Stimulated activated CD8-positive, alpha-beta memory T cell treated with anti-CD3 and anti-CD28 coated beads, Interleukin-15, amount 100 ng/mL, for 24 hours (primary cell): ENCODE data around the gene ADCK1.
"Not testable (repeated sequence)": the region's sequence is repeated elsewhere in the genome, so short reads cannot be mapped to it uniquely, and the experiment has no call there.

Experiments
- DNase-seq: peaks from one replicate; pipeline ENCODE4 v3.0.0-alpha.2; 2020; ENCODE audit warnings: low read depth

ADCK1 gene

GRCh38 chr14:77903221-77903620 lies 103.3 kb downstream of the ADCK1 start:
- no peak for DNase-seq

GRCh38 chr14:77903937-77904617 lies 104.2 kb downstream of the ADCK1 start:
- no peak for DNase-seq

- no peak for DNase-seq
Measured at GRCh38 chr14:77906446-77906845, 106.5 kb downstream of the ADCK1 start.

GRCh38 chr14:77908847-77909246 lies 108.9 kb downstream of the ADCK1 start:
- DNase-seq, result no peak

- DNase-seq, result no peak
Measured at GRCh38 chr14:77909911-77910310, 110.0 kb downstream of the ADCK1 start.

GRCh38 chr14:77910506-77910905 lies 110.6 kb downstream of the ADCK1 start:
- DNase-seq, result no peak

- DNase-seq, result no peak
Measured at GRCh38 chr14:77911356-77911755, 111.4 kb downstream of the ADCK1 start.

GRCh38 chr14:77912754-77913556 lies 113.0 kb downstream of the ADCK1 start:
- DNase-seq, result no peak

GRCh38 chr14:77914073-77914721 lies 114.3 kb downstream of the ADCK1 start:
- DNase-seq, result no peak

- DNase-seq, result not testable (repeated sequence)
Measured at GRCh38 chr14:77915390-77915789, 115.5 kb downstream of the ADCK1 start.

- no peak for DNase-seq
Measured at GRCh38 chr14:77917491-77918201, 117.7 kb downstream of the ADCK1 start.

- no peak for DNase-seq
Measured at GRCh38 chr14:77918448-77918847, 118.5 kb downstream of the ADCK1 start.

- no peak for DNase-seq
Measured at GRCh38 chr14:77920312-77920711, 120.4 kb downstream of the ADCK1 start.

GRCh38 chr14:77921818-77922217 lies 121.9 kb downstream of the ADCK1 start:
- DNase-seq, result no peak

- no peak for DNase-seq
Measured at GRCh38 chr14:77923131-77923936, 123.4 kb downstream of the ADCK1 start.

GRCh38 chr14:77924141-77924948 lies 124.4 kb downstream of the ADCK1 start:
- DNase-seq, result no peak

- DNase-seq, result no peak
Measured at GRCh38 chr14:77926942-77927341, 127.0 kb downstream of the ADCK1 start.

GRCh38 chr14:77931441-77931840 lies 131.5 kb downstream of the ADCK1 start:
- DNase-seq, result no peak

- no peak for DNase-seq
Measured at GRCh38 chr14:77936138-77936639, 136.3 kb downstream of the ADCK1 start.

- no peak for DNase-seq
Measured at GRCh38 chr14:77947372-77947771, 147.5 kb downstream of the ADCK1 start.
